Stomach (tissue), 9 donors: ENCODE data around the gene SFMBT2. TPM values are rescaled to one million over a fixed set of nuclear protein-coding genes. Genes with fewer than 3 reads are reported as not detected.
A peak's percentile ranks its signal among the peaks of the same experiment; 100 is the strongest.

Source experiments
- DNase-seq, 2 donors: peaks; one replicate each; pipeline versions ENCODE4 v3.0.0 to v3.0.0-alpha.2; 2013 to 2019
- H3K27ac ChIP-seq, 5 donors: fragments of 200-600 bp in 4 of 5; sonication (generic) in 4 of 5; one replicate each; pipeline ENCODE4 v1.5.1; 2013 to 2019; ENCODE audit warnings: mild to moderate bottlenecking in 1 of 5, moderate library complexity in 1 of 5
- H3K27me3 ChIP-seq, 3 donors: fragments of 200-600 bp; sonication (generic); one replicate each; pipeline ENCODE4 v1.5.1; 2017 to 2019; ENCODE audit warnings: mixed run types in 1 of 3
- H3K36me3 ChIP-seq, 4 donors: fragments of 200-600 bp; sonication (generic); 1 replicate in 3 of 4; 2 replicates in 1 of 4; pipeline ENCODE4 v1.5.1; 2016 to 2019
- H3K4me1 ChIP-seq, 4 donors: fragments of 200-600 bp; sonication (generic); one replicate each; pipeline ENCODE4 v1.5.1; 2016 to 2019
- H3K4me3 ChIP-seq, 4 donors: fragments of 200-600 bp; sonication (generic) in 3 of 4; one replicate each; pipeline ENCODE4 v1.5.1; 2016 to 2019; ENCODE audit warnings: mild to moderate bottlenecking in 1 of 4
- H3K9me3 ChIP-seq, 4 donors: fragments of 200-600 bp; sonication (generic); one replicate each; pipeline ENCODE4 v1.5.1; 2016 to 2019
- CTCF ChIP-seq, 7 experiments: fragments of 450-650 bp in 4 of 7; fragments of 200-600 bp in 3 of 7; sonication (generic) in 3 of 7; IDR thresholded peaks; one replicate each; pipeline ENCODE4 v1.5.1; 2016 to 2019; ENCODE audit warnings: antibody characterized with exemption in 7 of 7, control low read depth in 2 of 7, mild to moderate bottlenecking in 1 of 7
- EP300 ChIP-seq: sonication (generic); formaldehyde crosslinking; IDR thresholded peaks from one replicate; pipeline ENCODE4 v1.6.1; 2017; ENCODE audit warnings: antibody characterized with exemption
- POLR2A ChIP-seq, 4 donors: fragments of 450-650 bp; IDR thresholded peaks; one replicate each; pipeline ENCODE4 v1.6.1; 2016; ENCODE audit warnings: antibody characterized with exemption in 4 of 4, control low read depth in 2 of 4, mild to moderate bottlenecking in 1 of 4, moderate library complexity in 1 of 4
- POLR2AphosphoS5 ChIP-seq, 3 donors: sonication (generic); formaldehyde crosslinking; IDR thresholded peaks; one replicate each; pipeline ENCODE4 v1.6.1; 2016; ENCODE audit warnings: antibody characterized with exemption in 3 of 3
- WGBS, 5 donors: extraction: QIAGEN DNeasy Blood & Tissue Kit in 3 of 5; methylation state at CpG; one replicate each; pipeline versions ENCODE4 v1.1.5 to v1.1.7; 2013 to 2018; 5-methylcytosine and 5-hydroxymethylcytosine counted together
- intact Hi-C: fragments of 100-400 bp; cut with DNase I; formaldehyde crosslinking; loops from one replicate; pipeline ENCODE4 v1.15.1; 2023; ENCODE audit warnings: low total_unique reads
- polyA plus RNA-seq, 3 donors: library from polyadenylated mRNA; stranded (reverse); fragments of 200-250 nt; gene quantifications; one replicate each; pipeline ENCODE4 v1.2.3, GENCODE V29; 2013
- total RNA-seq, 5 donors: library from RNA; depleted of rRNA; stranded (reverse); fragments of >200 nt; gene quantifications; one replicate each; pipeline versions ENCODE4 v1.1.0 to v1.2.3, GENCODE V29; 2014 to 2016
- donor health status: healthy with polysubstance abuse.
- donor health status: Bipolar disorder and iron deficiency.
- donor health status: healthy.

SFMBT2 gene
- total and polyA plus RNA-seq, 8 donors = 0.90 to 17.3 (median 5.0) TPM

- Histone ChIP-seq H3K4me3 (no peak overlapping the region), H3K9me3 (peaks cover 3 to 28% (median 15%) of the 10 kb centered on the region in 4 donors), H3K4me1 (no peaks in the 10 kb centered on the region), H3K27ac (no peak overlapping the region), H3K27me3 (peaks cover 0 to 4% (median 0%) of the 10 kb centered on the region in 3 donors), H3K36me3 (no peaks in the 10 kb centered on the region)
- 69 to 80% (median 77%) methylated on average over 4 of the region's 4 CpGs for WGBS, 5 donors
- TF ChIP-seq CTCF (IDR thresholded peaks at IDR 0.05) = no peak
- no peak for TF ChIP-seq EP300
- no peak for TF ChIP-seq POLR2AphosphoS5 (IDR thresholded peaks at IDR 0.05)
- no peak for TF ChIP-seq POLR2A (IDR thresholded peaks at IDR 0.05)
- intact Hi-C loops = no loop called here
- DNase-seq = no peak
Observed at GRCh38 chr10:7449063-7449695, 38.3 kb upstream of the SFMBT2 start.

- intact Hi-C loops = no loop called here
- no peaks in the 10 kb centered on the region for H3K36me3 ChIP-seq
- H3K27me3 ChIP-seq = peaks cover 0 to 21% (median 0%) of the 10 kb centered on the region in 3 donors
- no peak overlapping the region for H3K27ac ChIP-seq
- no peak overlapping the region for H3K4me3 ChIP-seq
- TF ChIP-seq POLR2AphosphoS5 (IDR thresholded peaks at IDR 0.05) (no peak), EP300 (no peak), POLR2A (IDR thresholded peaks at IDR 0.05) (no peak), CTCF (IDR thresholded peaks at IDR 0.05) (no peak)
- H3K4me1 ChIP-seq = no peaks in the 10 kb centered on the region
- no peak for DNase-seq
- H3K9me3 ChIP-seq = peaks cover 3 to 26% (median 15%) of the 10 kb centered on the region in 4 donors
- WGBS, 5 donors = 76 to 84% (median 80%) methylated on average over 7 of the region's 7 CpGs
Observed at GRCh38 chr10:7445474-7446185, 34.8 kb upstream of the SFMBT2 start.

- WGBS, 5 donors = 62 to 69% (median 65%) methylated on average over 19 of the region's 19 CpGs
- peak in 1 of 2 donors; percentile 58 for DNase-seq
- TF ChIP-seq POLR2A (IDR thresholded peaks at IDR 0.05) (no peak), EP300 (no peak), CTCF (IDR thresholded peaks at IDR 0.05) (no peak), POLR2AphosphoS5 (IDR thresholded peaks at IDR 0.05) (no peak)
Observed at GRCh38 chr10:7444551-7445121, 33.8 kb upstream of the SFMBT2 start.

GRCh38 chr10:7443036-7443435 lies 32.2 kb upstream of the SFMBT2 start:
- DNase-seq = no peak
- peaks cover 0 to 2% (median 0%) of the 10 kb centered on the region in 4 donors for H3K9me3 ChIP-seq
- H3K4me1 ChIP-seq = no peaks in the 10 kb centered on the region
- peaks cover 0 to 41% (median 0%) of the 10 kb centered on the region in 3 donors for H3K27me3 ChIP-seq
- H3K4me3 ChIP-seq = no peak overlapping the region
- TF ChIP-seq POLR2A (IDR thresholded peaks at IDR 0.05) = no peak
- TF ChIP-seq CTCF (IDR thresholded peaks at IDR 0.05) = no peak
- TF ChIP-seq EP300 = no peak
- no peak for TF ChIP-seq POLR2AphosphoS5 (IDR thresholded peaks at IDR 0.05)
- H3K36me3 ChIP-seq = no peaks in the 10 kb centered on the region
- intact Hi-C loops = no loop called here
- no peak overlapping the region for H3K27ac ChIP-seq

More at GRCh38 chr10:7444551-7445121, 33.8 kb upstream of the SFMBT2 start:
- intact Hi-C loops = no loop called here
- Histone ChIP-seq H3K4me3 (no peak overlapping the region), H3K36me3 (no peaks in the 10 kb centered on the region), H3K27me3 (peaks cover 0 to 31% (median 0%) of the 10 kb centered on the region in 3 donors), H3K9me3 (peaks cover 3 to 18% (median 9%) of the 10 kb centered on the region in 4 donors), H3K27ac (no peak overlapping the region), H3K4me1 (no peaks in the 10 kb centered on the region)
